H1 (cell line): Measurements from ENCODE around the gene SEMA4D. TPM values are rescaled to one million over a fixed set of nuclear protein-coding genes. Genes with fewer than 3 reads are reported as not detected.

Experiments
- EZH2 ChIP-seq: fragments of 200-600 bp; sonication (generic); IDR thresholded peaks from 2 replicates; pipeline ENCODE4 v1.7.1; 2012; ENCODE audit warnings: low read depth, mild to moderate bottlenecking, moderate library complexity, low read length, inconsistent platforms; ENCODE audit not compliant: severe bottlenecking
- NRF1 ChIP-seq: IDR thresholded peaks from 2 replicates; pipeline ENCODE4 v1.6.1; 2011; ENCODE audit warnings: mild to moderate bottlenecking, low read depth, low read length, improper control_type of control experiment
- polyA plus RNA-seq, 7 experiments: library from polyadenylated mRNA; depleted of rRNA in 3 of 7; stranded (reverse) in 5 of 7; unstranded in 2 of 7; fragments of >200 nt in 5 of 7; fragments of 200-250 nt in 2 of 7; gene quantifications; 1 replicate in 5 of 7; 2 replicates in 1 of 7; 4 replicates in 1 of 7; pipeline versions ENCODE4 v1.2.1 to v1.2.3, GENCODE V29; 2011 to 2013; ENCODE audit warnings: missing spikeins in 2 of 7, mixed read lengths in 2 of 7
- total RNA-seq: library from RNA; stranded (reverse); fragmentation: NEBNext Ultra II Directional; extraction: Animal tissue kit (Norgen Biotek cat#: 25700); gene quantifications from 2 replicates; pipeline ENCODE4 v1.2.1, GENCODE V29; 2021
- TF ChIP-seq, protein P1 (sequence below): fragments of 300-600 bp; sonication (generic); IDR thresholded peaks from 2 replicates; pipeline ENCODE4 v1.7.1; 2012; ENCODE audit warnings: low read length, moderate library complexity, mild to moderate bottlenecking, inconsistent platforms; ENCODE audit not compliant: insufficient replicate concordance

Gene SEMA4D
- total and polyA plus RNA-seq, 2 of the 8 experiments (the other 6 are each of a cell fraction or from before 2014, with no cell fraction given) = 21.0 to 70.4 TPM

DNA sequence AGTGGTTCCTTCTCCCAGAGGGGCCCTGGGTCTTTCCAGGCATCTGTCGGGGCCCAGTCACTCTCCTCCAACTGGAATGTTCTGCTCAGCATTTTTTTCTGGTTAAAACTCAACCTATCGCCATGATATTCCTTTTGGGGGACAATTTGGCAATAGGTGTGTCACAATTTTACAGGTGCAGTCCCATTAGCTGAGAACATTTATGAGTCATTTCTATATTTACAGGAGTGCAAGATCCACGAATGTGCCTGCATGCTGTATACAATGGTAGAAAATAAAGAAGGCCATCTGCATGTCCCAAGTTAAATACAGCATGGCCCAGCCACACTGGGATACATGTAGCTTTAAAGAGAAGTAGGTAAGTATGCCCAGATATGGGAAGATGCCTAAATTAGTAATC lies 28.8 kb upstream of the SEMA4D start (continued):
- TF ChIP-seq, protein P1, sequence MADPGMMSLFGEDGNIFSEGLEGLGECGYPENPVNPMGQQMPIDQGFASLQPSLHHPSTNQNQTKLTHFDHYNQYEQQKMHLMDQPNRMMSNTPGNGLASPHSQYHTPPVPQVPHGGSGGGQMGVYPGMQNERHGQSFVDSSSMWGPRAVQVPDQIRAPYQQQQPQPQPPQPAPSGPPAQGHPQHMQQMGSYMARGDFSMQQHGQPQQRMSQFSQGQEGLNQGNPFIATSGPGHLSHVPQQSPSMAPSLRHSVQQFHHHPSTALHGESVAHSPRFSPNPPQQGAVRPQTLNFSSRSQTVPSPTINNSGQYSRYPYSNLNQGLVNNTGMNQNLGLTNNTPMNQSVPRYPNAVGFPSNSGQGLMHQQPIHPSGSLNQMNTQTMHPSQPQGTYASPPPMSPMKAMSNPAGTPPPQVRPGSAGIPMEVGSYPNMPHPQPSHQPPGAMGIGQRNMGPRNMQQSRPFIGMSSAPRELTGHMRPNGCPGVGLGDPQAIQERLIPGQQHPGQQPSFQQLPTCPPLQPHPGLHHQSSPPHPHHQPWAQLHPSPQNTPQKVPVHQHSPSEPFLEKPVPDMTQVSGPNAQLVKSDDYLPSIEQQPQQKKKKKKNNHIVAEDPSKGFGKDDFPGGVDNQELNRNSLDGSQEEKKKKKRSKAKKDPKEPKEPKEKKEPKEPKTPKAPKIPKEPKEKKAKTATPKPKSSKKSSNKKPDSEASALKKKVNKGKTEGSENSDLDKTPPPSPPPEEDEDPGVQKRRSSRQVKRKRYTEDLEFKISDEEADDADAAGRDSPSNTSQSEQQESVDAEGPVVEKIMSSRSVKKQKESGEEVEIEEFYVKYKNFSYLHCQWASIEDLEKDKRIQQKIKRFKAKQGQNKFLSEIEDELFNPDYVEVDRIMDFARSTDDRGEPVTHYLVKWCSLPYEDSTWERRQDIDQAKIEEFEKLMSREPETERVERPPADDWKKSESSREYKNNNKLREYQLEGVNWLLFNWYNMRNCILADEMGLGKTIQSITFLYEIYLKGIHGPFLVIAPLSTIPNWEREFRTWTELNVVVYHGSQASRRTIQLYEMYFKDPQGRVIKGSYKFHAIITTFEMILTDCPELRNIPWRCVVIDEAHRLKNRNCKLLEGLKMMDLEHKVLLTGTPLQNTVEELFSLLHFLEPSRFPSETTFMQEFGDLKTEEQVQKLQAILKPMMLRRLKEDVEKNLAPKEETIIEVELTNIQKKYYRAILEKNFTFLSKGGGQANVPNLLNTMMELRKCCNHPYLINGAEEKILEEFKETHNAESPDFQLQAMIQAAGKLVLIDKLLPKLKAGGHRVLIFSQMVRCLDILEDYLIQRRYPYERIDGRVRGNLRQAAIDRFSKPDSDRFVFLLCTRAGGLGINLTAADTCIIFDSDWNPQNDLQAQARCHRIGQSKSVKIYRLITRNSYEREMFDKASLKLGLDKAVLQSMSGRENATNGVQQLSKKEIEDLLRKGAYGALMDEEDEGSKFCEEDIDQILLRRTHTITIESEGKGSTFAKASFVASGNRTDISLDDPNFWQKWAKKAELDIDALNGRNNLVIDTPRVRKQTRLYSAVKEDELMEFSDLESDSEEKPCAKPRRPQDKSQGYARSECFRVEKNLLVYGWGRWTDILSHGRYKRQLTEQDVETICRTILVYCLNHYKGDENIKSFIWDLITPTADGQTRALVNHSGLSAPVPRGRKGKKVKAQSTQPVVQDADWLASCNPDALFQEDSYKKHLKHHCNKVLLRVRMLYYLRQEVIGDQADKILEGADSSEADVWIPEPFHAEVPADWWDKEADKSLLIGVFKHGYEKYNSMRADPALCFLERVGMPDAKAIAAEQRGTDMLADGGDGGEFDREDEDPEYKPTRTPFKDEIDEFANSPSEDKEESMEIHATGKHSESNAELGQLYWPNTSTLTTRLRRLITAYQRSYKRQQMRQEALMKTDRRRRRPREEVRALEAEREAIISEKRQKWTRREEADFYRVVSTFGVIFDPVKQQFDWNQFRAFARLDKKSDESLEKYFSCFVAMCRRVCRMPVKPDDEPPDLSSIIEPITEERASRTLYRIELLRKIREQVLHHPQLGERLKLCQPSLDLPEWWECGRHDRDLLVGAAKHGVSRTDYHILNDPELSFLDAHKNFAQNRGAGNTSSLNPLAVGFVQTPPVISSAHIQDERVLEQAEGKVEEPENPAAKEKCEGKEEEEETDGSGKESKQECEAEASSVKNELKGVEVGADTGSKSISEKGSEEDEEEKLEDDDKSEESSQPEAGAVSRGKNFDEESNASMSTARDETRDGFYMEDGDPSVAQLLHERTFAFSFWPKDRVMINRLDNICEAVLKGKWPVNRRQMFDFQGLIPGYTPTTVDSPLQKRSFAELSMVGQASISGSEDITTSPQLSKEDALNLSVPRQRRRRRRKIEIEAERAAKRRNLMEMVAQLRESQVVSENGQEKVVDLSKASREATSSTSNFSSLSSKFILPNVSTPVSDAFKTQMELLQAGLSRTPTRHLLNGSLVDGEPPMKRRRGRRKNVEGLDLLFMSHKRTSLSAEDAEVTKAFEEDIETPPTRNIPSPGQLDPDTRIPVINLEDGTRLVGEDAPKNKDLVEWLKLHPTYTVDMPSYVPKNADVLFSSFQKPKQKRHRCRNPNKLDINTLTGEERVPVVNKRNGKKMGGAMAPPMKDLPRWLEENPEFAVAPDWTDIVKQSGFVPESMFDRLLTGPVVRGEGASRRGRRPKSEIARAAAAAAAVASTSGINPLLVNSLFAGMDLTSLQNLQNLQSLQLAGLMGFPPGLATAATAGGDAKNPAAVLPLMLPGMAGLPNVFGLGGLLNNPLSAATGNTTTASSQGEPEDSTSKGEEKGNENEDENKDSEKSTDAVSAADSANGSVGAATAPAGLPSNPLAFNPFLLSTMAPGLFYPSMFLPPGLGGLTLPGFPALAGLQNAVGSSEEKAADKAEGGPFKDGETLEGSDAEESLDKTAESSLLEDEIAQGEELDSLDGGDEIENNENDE = no peak
- TF ChIP-seq EZH2 = no peak
- no peak for TF ChIP-seq NRF1
